DOHH2 (cell line): Measurements from ENCODE around the gene SPINT1.

ENCODE experiments used
- H3F3A ChIP-seq: fragments of 200-600 bp; sonication (generic), shearing (Covaris generic); 2 replicates; pipeline ENCODE4 v1.6.0; 2016; ENCODE audit warnings: antibody characterized with exemption, mild to moderate bottlenecking; ENCODE audit not compliant: control insufficient read depth, insufficient read depth
- H3K27ac ChIP-seq: fragments of 200-600 bp; sonication (generic); 2 replicates; pipeline ENCODE4 v1.5.1; 2014; ENCODE audit warnings: low read depth, mild to moderate bottlenecking, low read length, moderate library complexity
- H3K27me3 ChIP-seq: fragments of 200-600 bp; sonication (generic); 2 replicates; pipeline ENCODE4 v1.6.1; 2014; ENCODE audit warnings: mild to moderate bottlenecking, low read length, mixed read lengths; ENCODE audit not compliant: control insufficient read depth
- H3K36me3 ChIP-seq: fragments of 200-600 bp; sonication (generic); 2 replicates; pipeline ENCODE4 v1.6.1; 2014; ENCODE audit warnings: mild to moderate bottlenecking, low read length, moderate library complexity, mixed read lengths; ENCODE audit not compliant: control insufficient read depth
- H3K4me1 ChIP-seq: fragments of 200-600 bp; sonication (generic); 2 replicates; pipeline ENCODE4 v1.6.1; 2014; ENCODE audit warnings: mild to moderate bottlenecking, low read length, mixed read lengths; ENCODE audit not compliant: control insufficient read depth
- H3K4me2 ChIP-seq: fragments of 200-600 bp; sonication (generic); 2 replicates; pipeline ENCODE4 v1.6.0; 2014; ENCODE audit warnings: mild to moderate bottlenecking, low read length, moderate library complexity
- H3K4me3 ChIP-seq: fragments of 200-600 bp; sonication (generic); 2 replicates; pipeline ENCODE4 v1.5.1; 2014; ENCODE audit warnings: mild to moderate bottlenecking, low read length, mixed read lengths
- H3K79me2 ChIP-seq: fragments of 200-600 bp; sonication (generic); 2 replicates; pipeline ENCODE4 v1.6.1; 2014; ENCODE audit warnings: mild to moderate bottlenecking, low read length, mixed read lengths; ENCODE audit not compliant: control insufficient read depth
- H3K9me2 ChIP-seq: fragments of 200-600 bp; sonication (generic); replicated peaks from 2 replicates; pipeline ENCODE4 v1.6.1; 2014; ENCODE audit warnings: mild to moderate bottlenecking, low read length, mixed read lengths; ENCODE audit not compliant: control insufficient read depth
- H3K9me3 ChIP-seq: fragments of 200-600 bp; sonication (generic); 2 replicates; pipeline ENCODE4 v1.6.1; 2014; ENCODE audit warnings: antibody characterized with exemption, low read length, mixed read lengths; ENCODE audit not compliant: control insufficient read depth, insufficient read depth
- H4K20me1 ChIP-seq: fragments of 200-600 bp; sonication (generic); 2 replicates; pipeline ENCODE4 v1.6.0; 2014; ENCODE audit warnings: low read depth, mild to moderate bottlenecking, antibody characterized with exemption, low read length, moderate library complexity; ENCODE audit not compliant: control insufficient read depth, insufficient read depth
- EZH2phosphoT487 ChIP-seq: fragments of 200-600 bp; sonication (generic); IDR thresholded peaks from 2 replicates; pipeline ENCODE4 v1.6.1; 2017; ENCODE audit warnings: borderline replicate concordance, mild to moderate bottlenecking, antibody characterized with exemption, low read length, moderate library complexity, mixed read lengths
- TF ChIP-seq, protein P1 (sequence below): fragments of 200-600 bp; sonication (generic); IDR thresholded peaks from one replicate; pipeline ENCODE4 v1.5.1; 2014; ENCODE audit warnings: antibody characterized with exemption, mild to moderate bottlenecking, low read depth, low read length; ENCODE audit not compliant: poor library complexity, severe bottlenecking

SPINT1 gene

DNA sequence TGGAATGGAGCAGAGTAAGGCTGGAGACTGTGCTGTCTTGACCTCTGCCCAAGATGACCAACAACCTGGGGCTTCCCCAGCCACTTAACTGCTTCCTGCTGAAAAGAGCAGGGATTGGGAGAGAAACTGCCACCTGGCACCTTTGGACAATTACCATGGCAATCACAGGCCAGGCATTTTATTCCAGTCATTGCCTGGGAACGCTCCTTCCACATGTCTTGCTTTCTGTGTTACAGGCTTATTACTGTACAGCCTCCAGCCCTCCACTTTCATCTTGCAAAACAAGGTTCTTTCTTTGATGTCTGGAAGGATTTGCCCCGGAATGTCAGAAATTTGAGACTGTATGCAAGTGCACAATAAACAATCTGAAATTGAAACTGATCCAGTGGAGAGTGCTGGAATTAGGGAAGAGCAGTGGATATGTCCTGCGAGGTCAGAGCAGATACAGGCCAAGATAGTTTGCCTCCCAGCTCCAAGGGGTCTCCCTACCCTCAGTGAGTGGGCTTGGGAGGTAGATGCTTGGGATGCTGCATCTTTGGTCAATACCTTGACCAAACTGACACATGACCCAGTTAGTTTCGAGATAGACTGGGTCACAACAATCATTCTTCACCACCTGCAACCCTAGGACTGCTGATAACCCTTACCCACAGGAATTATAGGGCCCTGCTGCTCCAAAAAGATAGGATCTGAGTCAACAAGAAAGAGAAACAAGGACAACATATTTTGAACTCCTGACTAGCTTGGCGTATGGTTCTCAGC lies 18.0 kb upstream of the SPINT1 start:
- Histone ChIP-seq H3K4me3 (no peak overlapping the region), H3K9me3 (no peaks in the 10 kb centered on the region), H3K4me2 (no peak overlapping the region), H4K20me1 (no peaks in the 10 kb centered on the region), H3K4me1 (no peaks in the 10 kb centered on the region), H3K27me3 (peaks cover 15% of the 10 kb centered on the region), H3K9me2 (no peaks in the 10 kb centered on the region), H3K27ac (no peak overlapping the region), H3K79me2 (no peaks in the 10 kb centered on the region), H3K36me3 (no peaks in the 10 kb centered on the region), H3F3A (no peaks in the 10 kb centered on the region)
- TF ChIP-seq EZH2phosphoT487, result no peak
- TF ChIP-seq, protein P1, sequence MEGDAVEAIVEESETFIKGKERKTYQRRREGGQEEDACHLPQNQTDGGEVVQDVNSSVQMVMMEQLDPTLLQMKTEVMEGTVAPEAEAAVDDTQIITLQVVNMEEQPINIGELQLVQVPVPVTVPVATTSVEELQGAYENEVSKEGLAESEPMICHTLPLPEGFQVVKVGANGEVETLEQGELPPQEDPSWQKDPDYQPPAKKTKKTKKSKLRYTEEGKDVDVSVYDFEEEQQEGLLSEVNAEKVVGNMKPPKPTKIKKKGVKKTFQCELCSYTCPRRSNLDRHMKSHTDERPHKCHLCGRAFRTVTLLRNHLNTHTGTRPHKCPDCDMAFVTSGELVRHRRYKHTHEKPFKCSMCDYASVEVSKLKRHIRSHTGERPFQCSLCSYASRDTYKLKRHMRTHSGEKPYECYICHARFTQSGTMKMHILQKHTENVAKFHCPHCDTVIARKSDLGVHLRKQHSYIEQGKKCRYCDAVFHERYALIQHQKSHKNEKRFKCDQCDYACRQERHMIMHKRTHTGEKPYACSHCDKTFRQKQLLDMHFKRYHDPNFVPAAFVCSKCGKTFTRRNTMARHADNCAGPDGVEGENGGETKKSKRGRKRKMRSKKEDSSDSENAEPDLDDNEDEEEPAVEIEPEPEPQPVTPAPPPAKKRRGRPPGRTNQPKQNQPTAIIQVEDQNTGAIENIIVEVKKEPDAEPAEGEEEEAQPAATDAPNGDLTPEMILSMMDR, result no peak

GRCh38 chr15:40826423-40827075 lies 17.3 kb upstream of the SPINT1 start:
- no peak overlapping the region for H3K27ac ChIP-seq
- H3K36me3 ChIP-seq, result no peaks in the 10 kb centered on the region
- H3K9me2 ChIP-seq, result no peaks in the 10 kb centered on the region
- no peaks in the 10 kb centered on the region for H4K20me1 ChIP-seq
- H3K79me2 ChIP-seq, result no peaks in the 10 kb centered on the region
- TF ChIP-seq, protein P1, result no peak
- TF ChIP-seq EZH2phosphoT487, result no peak
- H3K27me3 ChIP-seq, result peaks cover 15% of the 10 kb centered on the region
- no peak overlapping the region for H3K4me2 ChIP-seq
- H3F3A ChIP-seq, result no peaks in the 10 kb centered on the region
- no peaks in the 10 kb centered on the region for H3K9me3 ChIP-seq
- no peaks in the 10 kb centered on the region for H3K4me1 ChIP-seq
- no peak overlapping the region for H3K4me3 ChIP-seq

- Histone ChIP-seq H3K4me3 (no peak within 1 kb of the TSS), H3F3A (no peaks in the 10 kb centered on the region), H3K36me3 (no peaks in the 10 kb centered on the region), H3K27me3 (peaks cover 15% of the 10 kb centered on the region), H3K4me2 (no peak within 1 kb of the TSS), H4K20me1 (no peaks in the 10 kb centered on the region), H3K27ac (no peak within 1 kb of the TSS), H3K9me3 (no peaks in the 10 kb centered on the region), H3K79me2 (no peaks in the 10 kb centered on the region), H3K9me2 (no peaks in the 10 kb centered on the region), H3K4me1 (no peaks in the 10 kb centered on the region)
- TF ChIP-seq, protein P1, result no peak
- TF ChIP-seq EZH2phosphoT487, result no peak
These were observed 15.3 kb upstream of the SPINT1 start, which contains the start of gene PPP1R14D for GRCh38 chr15:40828447-40829036. PPP1R14D (minus strand) TSS chr15:40828708; CDS start chr15:40828641, 67 bp downstream.
